GM21390 (cell line): ENCODE data around the gene ZDHHC7.

ENCODE experiments used
- ATAC-seq: cut with Tn5 transposase; IDR thresholded peaks from one replicate; pipeline ENCODE4 v1.9.1; 2021; ENCODE audit not compliant: unreplicated experiment

Gene ZDHHC7

GRCh38 chr16:84999857-85000480, 11.4 kb downstream of the ZDHHC7 start:
- no peak for ATAC-seq

- no peak for ATAC-seq
Measured at GRCh38 chr16:84999200-84999599, 12.1 kb downstream of the ZDHHC7 start.

GRCh38 chr16:84996365-84996764, 15.0 kb downstream of the ZDHHC7 start:
- no peak for ATAC-seq

- ATAC-seq, result no peak
Measured at GRCh38 chr16:84995663-84996062, 15.7 kb downstream of the ZDHHC7 start.

- no peak for ATAC-seq
Measured at GRCh38 chr16:84993926-84994325, 17.4 kb downstream of the ZDHHC7 start.

- ATAC-seq, result no peak
Measured at GRCh38 chr16:84992717-84993075, 18.6 kb downstream of the ZDHHC7 start.

- no peak for ATAC-seq
Measured at GRCh38 chr16:84990782-84991181, 20.6 kb downstream of the ZDHHC7 start.

GRCh38 chr16:84989749-84990620, 21.4 kb downstream of the ZDHHC7 start:
- no peak for ATAC-seq

- no peak for ATAC-seq
Measured at GRCh38 chr16:84988328-84989080, 22.8 kb downstream of the ZDHHC7 start.

- ATAC-seq, result no peak
Measured at GRCh38 chr16:84986879-84987278, 24.5 kb downstream of the ZDHHC7 start.

- ATAC-seq, result no peak
Measured at GRCh38 chr16:84986102-84986501, 25.2 kb downstream of the ZDHHC7 start.

GRCh38 chr16:84985079-84986065, 26.0 kb downstream of the ZDHHC7 start:
- no peak for ATAC-seq

GRCh38 chr16:84982434-84982833, 28.9 kb downstream of the ZDHHC7 start:
- no peak for ATAC-seq

GRCh38 chr16:84979516-84979915, 31.8 kb downstream of the ZDHHC7 start:
- no peak for ATAC-seq

- no peak for ATAC-seq
Measured at GRCh38 chr16:84976644-84977400, 34.5 kb downstream of the ZDHHC7 start.

- no peak for ATAC-seq
Measured at GRCh38 chr16:84975522-84975921, 35.8 kb downstream of the ZDHHC7 start.

GRCh38 chr16:84975066-84975465, 36.3 kb downstream of the ZDHHC7 start:
- no peak for ATAC-seq

GRCh38 chr16:84973776-84974523, 37.4 kb downstream of the ZDHHC7 start:
- no peak for ATAC-seq

GRCh38 chr16:84973236-84973635, 38.1 kb downstream of the ZDHHC7 start:
- no peak for ATAC-seq
